Type B pancreatic cell (in vitro differentiated cells): ENCODE measurements around the gene PYGM. TPM values are rescaled to one million over a fixed set of nuclear protein-coding genes. Genes with fewer than 3 reads are reported as not detected.
A peak's percentile ranks its signal among the peaks of the same experiment; 100 is the strongest.
"Not testable (repeated sequence)": the region's sequence is repeated elsewhere in the genome, so short reads cannot be mapped to it uniquely, and the experiment has no call there.

ENCODE experiments used
- DNase-seq: peaks from one replicate; pipeline ENCODE4 v3.0.0; 2021; ENCODE audit warnings: mixed read lengths; ENCODE audit not compliant: unreplicated experiment; ENCODE audit errors: extremely low spot score
- H3K27ac Mint-ChIP-seq: 2 replicates; pipeline ENCODE4 v1.8.0; 2021; ENCODE audit warnings: mild to moderate bottlenecking, mixed read lengths
- H3K27me3 Mint-ChIP-seq: 2 replicates; pipeline ENCODE4 v1.8.0; 2021; ENCODE audit warnings: mixed read lengths
- H3K36me3 Mint-ChIP-seq: 2 replicates; pipeline ENCODE4 v1.8.0; 2021; ENCODE audit warnings: mixed read lengths
- H3K4me1 Mint-ChIP-seq: one replicate; pipeline ENCODE4 v1.8.0; 2021; ENCODE audit warnings: mixed read lengths; ENCODE audit not compliant: unreplicated experiment
- H3K4me3 Mint-ChIP-seq: 2 replicates; pipeline ENCODE4 v1.8.0; 2021; ENCODE audit warnings: mild to moderate bottlenecking, mixed read lengths
- H3K9me3 Mint-ChIP-seq: 2 replicates; pipeline ENCODE4 v1.8.0; 2021; ENCODE audit warnings: mixed read lengths
- total RNA-seq: library from RNA; stranded (reverse); gene quantifications from 2 replicates; pipeline ENCODE4 v1.2.1, GENCODE V29; 2021; ENCODE audit warnings: low replicate concordance
- TF ChIP-seq, protein P1 (sequence below): fragments of 200-600 bp; sonication (generic); conservative IDR thresholded peaks from 2 replicates; pipeline ENCODE4 v1.5.0; 2021; ENCODE audit warnings: antibody characterized with exemption, mild to moderate bottlenecking

PYGM gene
- total RNA-seq, 1 donor from 2014 or later, result 239 TPM

DNA sequence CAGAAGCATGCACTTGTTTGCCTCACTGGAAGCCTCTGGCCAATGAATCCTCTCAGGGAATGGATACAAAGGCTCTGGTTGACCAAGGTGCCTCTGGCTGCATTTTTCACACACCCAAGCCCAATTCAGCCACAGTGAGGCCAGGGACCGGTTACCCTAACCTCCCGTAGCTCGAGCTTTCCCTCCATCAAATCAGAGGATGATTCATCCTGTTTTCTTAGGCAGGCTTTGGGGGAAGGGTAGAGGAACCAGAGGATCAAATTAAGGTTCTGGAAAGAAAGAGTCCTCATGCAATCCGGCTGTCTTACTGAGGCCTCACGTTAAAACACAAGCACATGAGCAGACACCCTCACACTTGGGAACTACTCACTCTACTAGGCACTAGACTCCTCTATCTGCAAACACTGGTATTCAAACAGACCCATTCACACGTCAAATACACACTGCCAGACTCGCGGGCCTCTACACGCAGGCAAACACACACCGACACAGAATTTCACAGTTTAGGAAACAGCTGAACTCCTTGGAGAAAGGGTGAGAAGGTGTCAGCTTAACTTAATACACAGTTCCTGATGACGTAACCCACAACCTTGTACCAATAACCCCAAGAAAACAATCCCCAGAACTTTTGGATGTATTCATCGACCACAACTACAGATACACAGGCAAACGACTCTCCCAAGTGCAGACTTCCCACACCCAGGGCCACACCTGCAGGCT, 49.2 kb downstream of the PYGM start:
- no peak overlapping the region for H3K27ac Mint-ChIP-seq
- peaks cover 15% of the 10 kb centered on the region for H3K4me1 Mint-ChIP-seq
- DNase-seq, result no peak
- peak overlapping the region; percentile 38 for H3K4me3 Mint-ChIP-seq
- no peaks in the 10 kb centered on the region for H3K36me3 Mint-ChIP-seq
- no peaks in the 10 kb centered on the region for H3K9me3 Mint-ChIP-seq
- TF ChIP-seq, protein P1, sequence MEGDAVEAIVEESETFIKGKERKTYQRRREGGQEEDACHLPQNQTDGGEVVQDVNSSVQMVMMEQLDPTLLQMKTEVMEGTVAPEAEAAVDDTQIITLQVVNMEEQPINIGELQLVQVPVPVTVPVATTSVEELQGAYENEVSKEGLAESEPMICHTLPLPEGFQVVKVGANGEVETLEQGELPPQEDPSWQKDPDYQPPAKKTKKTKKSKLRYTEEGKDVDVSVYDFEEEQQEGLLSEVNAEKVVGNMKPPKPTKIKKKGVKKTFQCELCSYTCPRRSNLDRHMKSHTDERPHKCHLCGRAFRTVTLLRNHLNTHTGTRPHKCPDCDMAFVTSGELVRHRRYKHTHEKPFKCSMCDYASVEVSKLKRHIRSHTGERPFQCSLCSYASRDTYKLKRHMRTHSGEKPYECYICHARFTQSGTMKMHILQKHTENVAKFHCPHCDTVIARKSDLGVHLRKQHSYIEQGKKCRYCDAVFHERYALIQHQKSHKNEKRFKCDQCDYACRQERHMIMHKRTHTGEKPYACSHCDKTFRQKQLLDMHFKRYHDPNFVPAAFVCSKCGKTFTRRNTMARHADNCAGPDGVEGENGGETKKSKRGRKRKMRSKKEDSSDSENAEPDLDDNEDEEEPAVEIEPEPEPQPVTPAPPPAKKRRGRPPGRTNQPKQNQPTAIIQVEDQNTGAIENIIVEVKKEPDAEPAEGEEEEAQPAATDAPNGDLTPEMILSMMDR, result no peak
- H3K27me3 Mint-ChIP-seq, result peaks cover 73% of the 10 kb centered on the region

DNA sequence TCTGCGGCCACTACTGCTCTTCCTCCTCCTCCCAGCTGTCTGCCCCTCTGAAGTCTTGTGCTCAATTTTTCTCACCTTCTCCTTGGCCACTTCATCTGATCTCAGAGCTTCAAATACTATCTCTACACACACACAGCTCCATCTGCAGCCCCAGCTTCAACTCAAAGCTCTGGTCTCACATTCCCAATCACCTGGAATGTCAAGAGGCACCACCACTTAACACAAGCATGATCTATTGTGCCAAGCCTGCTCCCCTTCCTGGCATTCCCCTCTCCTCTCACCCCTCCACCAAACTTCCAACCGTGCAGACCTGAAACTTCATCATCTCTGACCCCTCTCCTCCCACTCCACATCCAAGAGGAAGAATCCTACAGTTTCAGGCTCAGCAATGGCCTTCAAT, 54.3 kb downstream of the PYGM start:
- H3K4me3 Mint-ChIP-seq, result no peak overlapping the region
- H3K27ac Mint-ChIP-seq, result no peak overlapping the region
- H3K4me1 Mint-ChIP-seq, result no peaks in the 10 kb centered on the region
- H3K27me3 Mint-ChIP-seq, result peaks cover 68% of the 10 kb centered on the region
- H3K9me3 Mint-ChIP-seq, result no peaks in the 10 kb centered on the region
- no peak for DNase-seq
- no peaks in the 10 kb centered on the region for H3K36me3 Mint-ChIP-seq
- TF ChIP-seq, protein P1, result no peak

DNA sequence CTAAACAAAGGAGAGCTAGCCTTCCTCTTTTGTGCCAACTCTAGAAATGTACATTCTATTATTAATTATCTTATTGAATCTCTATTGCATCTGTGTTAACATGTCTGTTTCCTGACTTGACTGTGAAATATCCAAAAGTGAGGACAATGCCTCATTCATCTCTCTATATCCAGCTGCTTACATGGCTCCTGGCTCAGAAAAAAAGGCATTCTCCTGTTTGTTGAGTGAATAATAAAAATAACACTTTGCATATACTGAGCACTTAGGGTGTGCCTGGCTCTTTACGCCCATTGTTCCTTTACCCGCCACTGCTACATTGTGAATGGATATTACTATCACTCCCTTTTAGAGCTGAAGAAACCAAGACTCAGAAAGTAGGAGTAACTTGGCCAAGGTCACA, 56.7 kb downstream of the PYGM start:
- H3K4me3 Mint-ChIP-seq, result no peak overlapping the region
- TF ChIP-seq, protein P1, result no peak
- H3K27me3 Mint-ChIP-seq, result peaks cover 66% of the 10 kb centered on the region

DNA sequence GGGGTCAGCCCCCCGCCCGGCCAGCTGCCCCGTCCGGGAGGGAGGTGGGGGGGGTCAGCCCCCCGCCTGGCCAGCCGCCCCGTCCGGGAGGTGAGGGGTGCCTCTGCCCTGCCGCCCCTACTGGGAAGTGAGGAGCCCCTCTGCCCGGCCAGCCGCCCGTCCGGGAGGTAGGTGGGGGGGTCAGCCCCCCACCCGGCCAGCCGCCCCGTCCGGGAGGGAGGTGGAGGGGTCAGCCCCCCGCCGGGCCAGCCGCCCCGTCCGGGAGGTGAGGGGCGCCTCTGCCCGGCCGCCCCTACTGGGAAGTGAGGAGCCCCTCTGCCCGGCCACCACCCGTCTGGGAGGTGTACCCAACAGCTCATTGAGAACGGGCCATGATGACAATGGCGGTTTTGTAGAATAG, 57.8 kb downstream of the PYGM start:
- H3K9me3 Mint-ChIP-seq, result not testable (repeated sequence)

More for the DNA sequence above, 56.7 kb downstream of the PYGM start:
- Mint-ChIP-seq H3K27ac (no peak overlapping the region), H3K36me3 (no peaks in the 10 kb centered on the region), H3K9me3 (no peaks in the 10 kb centered on the region), H3K4me1 (no peaks in the 10 kb centered on the region)
- DNase-seq, result no peak

DNA sequence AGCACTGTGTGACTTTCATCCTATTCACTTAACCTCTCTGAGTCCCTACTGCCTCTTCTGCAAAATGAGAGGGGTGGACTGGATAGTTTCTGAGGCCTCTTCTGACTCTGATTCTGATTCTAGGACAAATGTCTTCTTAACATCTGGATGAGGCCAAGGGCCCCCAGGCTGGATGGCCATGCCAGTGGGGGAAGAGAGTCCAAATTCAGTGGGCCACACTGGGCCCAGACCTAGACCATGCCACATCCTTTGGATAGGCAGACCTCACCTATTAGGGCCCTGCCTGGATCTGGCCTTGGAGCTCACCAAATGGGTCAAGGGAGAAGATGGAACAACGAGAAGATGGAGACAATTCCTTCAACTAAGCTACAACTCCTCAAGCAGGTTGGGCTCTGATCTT, 61.3 kb downstream of the PYGM start:
- no peaks in the 10 kb centered on the region for H3K36me3 Mint-ChIP-seq
- TF ChIP-seq, protein P1, result no peak
- DNase-seq, result no peak
- no peak overlapping the region for H3K27ac Mint-ChIP-seq
- H3K27me3 Mint-ChIP-seq, result peaks cover 77% of the 10 kb centered on the region
- H3K4me3 Mint-ChIP-seq, result no peak overlapping the region
- no peaks in the 10 kb centered on the region for H3K9me3 Mint-ChIP-seq
- H3K4me1 Mint-ChIP-seq, result no peaks in the 10 kb centered on the region

More for the DNA sequence above, 57.8 kb downstream of the PYGM start:
- H3K4me1 Mint-ChIP-seq, H3K36me3 Mint-ChIP-seq, DNase-seq, H3K4me3 Mint-ChIP-seq, H3K27ac Mint-ChIP-seq: not testable (repeated sequence)
- peaks cover 71% of the 10 kb centered on the region for H3K27me3 Mint-ChIP-seq

DNA sequence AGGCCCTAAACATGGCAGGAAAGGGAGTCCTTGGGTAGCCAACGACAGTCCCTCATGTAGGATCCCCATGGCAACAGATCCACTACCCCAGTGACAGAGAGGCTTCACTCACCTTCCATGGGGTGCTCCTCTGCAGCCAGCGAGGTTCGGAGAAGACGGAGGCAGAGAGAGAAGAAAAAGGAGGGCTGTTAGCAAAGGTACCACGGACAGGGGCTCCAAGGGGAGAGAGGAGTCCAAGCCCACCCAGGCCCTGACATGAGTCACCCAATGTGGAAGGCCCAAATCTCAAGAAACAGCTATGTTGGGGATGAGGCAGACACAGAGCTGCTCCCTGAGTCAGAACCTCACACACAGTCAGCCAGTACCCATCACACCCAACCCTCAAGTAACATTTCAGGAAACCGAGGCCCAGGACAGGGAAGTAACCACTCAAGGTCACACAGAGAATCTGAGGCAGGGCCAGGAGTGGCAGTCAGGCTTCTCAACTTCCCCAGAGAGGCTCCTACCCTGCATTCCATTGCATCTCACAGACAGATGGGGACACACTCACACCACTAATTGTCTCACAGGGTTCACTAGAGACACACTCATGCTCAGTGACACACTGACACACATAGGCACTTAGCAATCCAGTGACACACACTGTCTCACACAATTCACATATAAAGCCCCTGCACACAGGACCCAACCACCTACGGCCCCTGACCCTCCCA, 62.0 kb downstream of the PYGM start:
- no peaks in the 10 kb centered on the region for H3K36me3 Mint-ChIP-seq
- no peak overlapping the region for H3K27ac Mint-ChIP-seq
- TF ChIP-seq, protein P1, result no peak
- DNase-seq, result no peak
- no peak overlapping the region for H3K4me3 Mint-ChIP-seq
- peaks cover 79% of the 10 kb centered on the region for H3K27me3 Mint-ChIP-seq
- no peaks in the 10 kb centered on the region for H3K9me3 Mint-ChIP-seq
- H3K4me1 Mint-ChIP-seq, result peaks cover 4% of the 10 kb centered on the region
